Measurements from ENCODE around the gene HEPACAM. TPM values are rescaled to one million over a fixed set of nuclear protein-coding genes. Genes with fewer than 3 reads are reported as not detected.
A peak's percentile ranks its signal among the peaks of the same experiment; 100 is the strongest.

The HEPACAM gene
- total RNA-seq, 1 experiment from 2014 or later = not detected

- no peak overlapping the region for H3K4me3 ChIP-seq (ENCODE audit: insufficient read depth, low read depth, low read length)
- DNase-seq = peak; percentile 22
- H3K27me3 ChIP-seq (ENCODE audit: control insufficient read depth, insufficient read depth, low read length) = peaks cover 27% of the 10 kb centered on the region
- H3K36me3 ChIP-seq (replicated peaks; ENCODE audit: control insufficient read depth, insufficient read depth, low read length) = no peaks in the 10 kb centered on the region
Observed at GRCh38 chr11:124878759-124879492, 56.9 kb downstream of the HEPACAM start.

- Histone ChIP-seq H3K27me3 (ENCODE audit: control insufficient read depth, insufficient read depth, low read length) (peaks cover 35% of the 10 kb centered on the region), H3K36me3 (replicated peaks; ENCODE audit: control insufficient read depth, insufficient read depth, low read length) (no peaks in the 10 kb centered on the region), H3K4me3 (ENCODE audit: insufficient read depth, low read depth, low read length) (peak overlapping the region; percentile 68; the same call in 1 of the 2 replicates)
- peak; percentile 48 for DNase-seq
Observed at GRCh38 chr11:124877910-124878758, 57.7 kb downstream of the HEPACAM start.

- no peak for DNase-seq
- Histone ChIP-seq H3K4me3 (ENCODE audit: insufficient read depth, low read depth, low read length) (peak overlapping the region; percentile 68), H3K36me3 (replicated peaks; ENCODE audit: control insufficient read depth, insufficient read depth, low read length) (no peaks in the 10 kb centered on the region), H3K27me3 (ENCODE audit: control insufficient read depth, insufficient read depth, low read length) (peaks cover 40% of the 10 kb centered on the region)
Observed at GRCh38 chr11:124877631-124877909, 58.3 kb downstream of the HEPACAM start.

- Histone ChIP-seq H3K27me3 (ENCODE audit: control insufficient read depth, insufficient read depth, low read length) (peaks cover 46% of the 10 kb centered on the region), H3K36me3 (replicated peaks; ENCODE audit: control insufficient read depth, insufficient read depth, low read length) (no peaks in the 10 kb centered on the region), H3K4me3 (ENCODE audit: insufficient read depth, low read depth, low read length) (peak overlapping the region; percentile 68)
- peak; percentile 77 for DNase-seq
Observed at GRCh38 chr11:124876818-124877630, 58.8 kb downstream of the HEPACAM start.

- Histone ChIP-seq H3K27me3 (ENCODE audit: control insufficient read depth, insufficient read depth, low read length) (peaks cover 54% of the 10 kb centered on the region), H3K4me3 (ENCODE audit: insufficient read depth, low read depth, low read length) (peak overlapping the region; percentile 68), H3K36me3 (replicated peaks; ENCODE audit: control insufficient read depth, insufficient read depth, low read length) (no peaks in the 10 kb centered on the region)
- DNase-seq = peak; percentile 97
Observed at GRCh38 chr11:124875943-124876817, 59.7 kb downstream of the HEPACAM start.

- H3K27me3 ChIP-seq (ENCODE audit: control insufficient read depth, insufficient read depth, low read length) = peaks cover 62% of the 10 kb centered on the region
- H3K4me3 ChIP-seq (ENCODE audit: insufficient read depth, low read depth, low read length) = peak overlapping the region; percentile 68; the same call in 1 of the 2 replicates
- DNase-seq = peak; percentile 68
- no peaks in the 10 kb centered on the region for H3K36me3 ChIP-seq (replicated peaks; ENCODE audit: control insufficient read depth, insufficient read depth, low read length)
Observed at GRCh38 chr11:124875401-124875800, 60.4 kb downstream of the HEPACAM start.

- Histone ChIP-seq H3K36me3 (replicated peaks; ENCODE audit: control insufficient read depth, insufficient read depth, low read length) (no peaks in the 10 kb centered on the region), H3K4me3 (ENCODE audit: insufficient read depth, low read depth, low read length) (no peak overlapping the region), H3K27me3 (ENCODE audit: control insufficient read depth, insufficient read depth, low read length) (peaks cover 69% of the 10 kb centered on the region)
- peak; percentile 16 for DNase-seq
Observed at GRCh38 chr11:124874571-124875255, 61.1 kb downstream of the HEPACAM start.

GRCh38 chr11:124873951-124874350 is 61.9 kb downstream of the HEPACAM start:
- Histone ChIP-seq H3K27me3 (ENCODE audit: control insufficient read depth, insufficient read depth, low read length) (peaks cover 76% of the 10 kb centered on the region), H3K4me3 (ENCODE audit: insufficient read depth, low read depth, low read length) (no peak overlapping the region), H3K36me3 (replicated peaks; ENCODE audit: control insufficient read depth, insufficient read depth, low read length) (no peaks in the 10 kb centered on the region)
- DNase-seq = peak; percentile 5

- DNase-seq = peak; percentile 80
- Histone ChIP-seq H3K36me3 (replicated peaks; ENCODE audit: control insufficient read depth, insufficient read depth, low read length) (no peaks in the 10 kb centered on the region), H3K4me3 (ENCODE audit: insufficient read depth, low read depth, low read length) (no peak overlapping the region), H3K27me3 (ENCODE audit: control insufficient read depth, insufficient read depth, low read length) (peaks cover 85% of the 10 kb centered on the region)
Observed at GRCh38 chr11:124872741-124873140, 63.1 kb downstream of the HEPACAM start.

- H3K4me3 ChIP-seq (ENCODE audit: insufficient read depth, low read depth, low read length) = no peak overlapping the region
- H3K27me3 ChIP-seq (ENCODE audit: control insufficient read depth, insufficient read depth, low read length) = peaks cover 89% of the 10 kb centered on the region
- DNase-seq = peak; percentile 28
- no peaks in the 10 kb centered on the region for H3K36me3 ChIP-seq (replicated peaks; ENCODE audit: control insufficient read depth, insufficient read depth, low read length)
Observed at GRCh38 chr11:124872280-124872679, 63.6 kb downstream of the HEPACAM start.

GRCh38 chr11:124870430-124870829 is 65.4 kb downstream of the HEPACAM start:
- H3K36me3 ChIP-seq (replicated peaks; ENCODE audit: control insufficient read depth, insufficient read depth, low read length) = no peaks in the 10 kb centered on the region
- no peak overlapping the region for H3K4me3 ChIP-seq (ENCODE audit: insufficient read depth, low read depth, low read length)
- peak; percentile 11 for DNase-seq
- peaks cover 100% of the 10 kb centered on the region for H3K27me3 ChIP-seq (ENCODE audit: control insufficient read depth, insufficient read depth, low read length)

GRCh38 chr11:124869856-124870387 is 65.9 kb downstream of the HEPACAM start:
- Histone ChIP-seq H3K4me3 (ENCODE audit: insufficient read depth, low read depth, low read length) (no peak overlapping the region), H3K36me3 (replicated peaks; ENCODE audit: control insufficient read depth, insufficient read depth, low read length) (no peaks in the 10 kb centered on the region), H3K27me3 (ENCODE audit: control insufficient read depth, insufficient read depth, low read length) (peaks cover 100% of the 10 kb centered on the region)
- DNase-seq = peak; percentile 20

- no peak overlapping the region for H3K4me3 ChIP-seq (ENCODE audit: insufficient read depth, low read depth, low read length)
Observed at GRCh38 chr11:124869331-124869730, 66.5 kb downstream of the HEPACAM start.

More at GRCh38 chr11:124869331-124869730, 66.5 kb downstream of the HEPACAM start:
- no peaks in the 10 kb centered on the region for H3K36me3 ChIP-seq (replicated peaks; ENCODE audit: control insufficient read depth, insufficient read depth, low read length)
- no peak for DNase-seq
- peaks cover 100% of the 10 kb centered on the region for H3K27me3 ChIP-seq (ENCODE audit: control insufficient read depth, insufficient read depth, low read length)

Measured in H7 (cell line).